ENCODE measurements around the gene PEMT. TPM values are rescaled to one million over a fixed set of nuclear protein-coding genes. Genes with fewer than 3 reads are reported as not detected.

PEMT gene
- total RNA-seq, 1 donor from 2014 or later: 23.5 TPM

- DNase-seq (ENCODE audit: low read depth in 2 of 2): no peak
Observed at GRCh38 chr17:17536702-17537101, 54.8 kb downstream of the PEMT start.

- DNase-seq (ENCODE audit: low read depth in 2 of 2): peak in 1 of 2 donors; percentile 20
Observed at GRCh38 chr17:17535957-17536356, 55.6 kb downstream of the PEMT start.

- DNase-seq (ENCODE audit: low read depth in 2 of 2): no peak
Observed at GRCh38 chr17:17533901-17534441, 57.5 kb downstream of the PEMT start.

GRCh38 chr17:17532991-17533390, 58.5 kb downstream of the PEMT start:
- DNase-seq (ENCODE audit: low read depth in 2 of 2): peak; percentile 64 to 87

- no peak for DNase-seq (ENCODE audit: low read depth in 2 of 2)
Observed at GRCh38 chr17:17531156-17531555, 60.4 kb downstream of the PEMT start.

GRCh38 chr17:17528696-17529652, 62.5 kb downstream of the PEMT start:
- no peak for DNase-seq (ENCODE audit: low read depth in 2 of 2)

- no peak for DNase-seq (ENCODE audit: low read depth in 2 of 2)
Observed at GRCh38 chr17:17527956-17528500, 63.5 kb downstream of the PEMT start.

- DNase-seq (ENCODE audit: low read depth in 2 of 2): no peak
Observed at GRCh38 chr17:17527534-17527933, 64.0 kb downstream of the PEMT start.

- DNase-seq (ENCODE audit: low read depth in 2 of 2): no peak
Observed at GRCh38 chr17:17526369-17526768, 65.1 kb downstream of the PEMT start.

- DNase-seq (ENCODE audit: low read depth in 2 of 2): no peak
Observed at GRCh38 chr17:17525956-17526355, 65.6 kb downstream of the PEMT start.

- DNase-seq (ENCODE audit: low read depth in 2 of 2): no peak
Observed at GRCh38 chr17:17525311-17525710, 66.2 kb downstream of the PEMT start.

GRCh38 chr17:17523731-17524490, 67.6 kb downstream of the PEMT start:
- no peak for DNase-seq (ENCODE audit: low read depth in 2 of 2)

GRCh38 chr17:17523001-17523730, 68.3 kb downstream of the PEMT start:
- no peak for DNase-seq (ENCODE audit: low read depth in 2 of 2)

GRCh38 chr17:17520599-17521232, 70.8 kb downstream of the PEMT start:
- DNase-seq (ENCODE audit: low read depth in 2 of 2): no peak

GRCh38 chr17:17519886-17520285, 71.6 kb downstream of the PEMT start:
- no peak for DNase-seq (ENCODE audit: low read depth in 2 of 2)

- DNase-seq (ENCODE audit: low read depth in 2 of 2): no peak
Observed at GRCh38 chr17:17518951-17519350, 72.6 kb downstream of the PEMT start.

GRCh38 chr17:17518014-17518413, 73.5 kb downstream of the PEMT start:
- no peak for DNase-seq (ENCODE audit: low read depth in 2 of 2)

GRCh38 chr17:17516941-17517720, 74.4 kb downstream of the PEMT start:
- no peak for DNase-seq (ENCODE audit: low read depth in 2 of 2)

- no peak for DNase-seq (ENCODE audit: low read depth in 2 of 2)
Observed at GRCh38 chr17:17515934-17516930, 75.3 kb downstream of the PEMT start.

Data from dermis microvascular lymphatic vessel endothelial cell (primary cell).